HepG2 (cell line): ENCODE measurements around the gene GMEB2. TPM values are rescaled to one million over a fixed set of nuclear protein-coding genes. Genes with fewer than 3 reads are reported as not detected.

Experiments used
- ATM ChIP-seq: fragments of 450-650 bp; IDR thresholded peaks from 2 replicates; pipeline ENCODE4 v1.7.1; 2017; ENCODE audit warnings: mild to moderate bottlenecking, borderline replicate concordance
- BATF2 ChIP-seq: sonication (generic); formaldehyde crosslinking; IDR thresholded peaks from 2 replicates; pipeline ENCODE4 v1.8.0; 2022; ENCODE audit warnings: mild to moderate bottlenecking, missing genetic modification reagents, moderate library complexity
- CBX5 ChIP-seq: sonication (generic); formaldehyde crosslinking; IDR thresholded peaks from 2 replicates; pipeline ENCODE4 v1.4.0; 2020; ENCODE audit warnings: missing genetic modification reagents, borderline replicate concordance
- CENPT ChIP-seq: sonication (generic); formaldehyde crosslinking; IDR thresholded peaks from 2 replicates; pipeline ENCODE4 v1.8.0; 2022; ENCODE audit warnings: low read depth, mild to moderate bottlenecking, moderate library complexity, missing genetic modification reagents
- DRAP1 ChIP-seq: IDR thresholded peaks from 2 replicates; pipeline ENCODE4 v1.6.1; 2016; ENCODE audit warnings: missing genetic modification reagents, missing compliant biosample characterization
- FOXK1 ChIP-seq: sonication (generic); formaldehyde crosslinking; IDR thresholded peaks from 2 replicates; pipeline ENCODE4 v1.4.0; 2020; ENCODE audit warnings: low read depth, missing genetic modification reagents, borderline replicate concordance
- FOXP1 ChIP-seq, 2 experiments: fragments of 450-650 bp in 1 of 2; IDR thresholded peaks; 2 replicates each; pipeline ENCODE4 v1.6.1; 2017 to 2018; ENCODE audit warnings: antibody characterized with exemption in 1 of 2
- HCFC1 ChIP-seq: fragments of 150-350 bp; IDR thresholded peaks from 2 replicates; pipeline ENCODE4 v1.6.1; 2014; ENCODE audit warnings: low read depth, low read length
- JDP2 ChIP-seq: sonication (generic); formaldehyde crosslinking; IDR thresholded peaks from 2 replicates; pipeline ENCODE4 v1.8.1; 2022; ENCODE audit warnings: missing genetic modification reagents, borderline replicate concordance
- MBNL3 ChIP-seq: fragments of 250-450 bp; sonication (Bioruptor Pico); conservative IDR thresholded peaks from 2 replicates; pipeline ENCODE4 v1.8.0; 2022; ENCODE audit warnings: mild to moderate bottlenecking, inconsistent platforms
- MTA1 ChIP-seq: sonication (generic); formaldehyde crosslinking; IDR thresholded peaks from 2 replicates; pipeline ENCODE4 v1.4.0; 2020; ENCODE audit warnings: missing genetic modification reagents, mild to moderate bottlenecking, borderline replicate concordance
- MTA3 ChIP-seq: sonication (generic); formaldehyde crosslinking; IDR thresholded peaks from 2 replicates; pipeline ENCODE4 v1.4.0; 2020; ENCODE audit warnings: missing genetic modification reagents
- MXD3 ChIP-seq: IDR thresholded peaks from 2 replicates; pipeline ENCODE4 v1.6.1; 2016; ENCODE audit warnings: mild to moderate bottlenecking, missing biosample characterization, missing genetic modification reagents
- NFE2L2 ChIP-seq: fragments of 150-350 bp; IDR thresholded peaks from 2 replicates; pipeline ENCODE4 v1.6.1; 2014; ENCODE audit warnings: low read length
- PAF1 ChIP-seq: IDR thresholded peaks from 2 replicates; pipeline ENCODE4 v1.6.1; 2016; ENCODE audit warnings: missing genetic modification reagents, missing compliant biosample characterization
- POGK ChIP-seq: sonication (generic); formaldehyde crosslinking; conservative IDR thresholded peaks from 2 replicates; pipeline ENCODE4 v1.8.0; 2022; ENCODE audit warnings: mild to moderate bottlenecking, moderate library complexity, missing genetic modification reagents
- PRPF4 ChIP-seq: fragments of 200-400 bp; formaldehyde crosslinking; IDR thresholded peaks from 2 replicates; pipeline ENCODE4 v1.6.1; 2016; ENCODE audit warnings: low read length, low read depth; ENCODE audit not compliant: poor library complexity, severe bottlenecking
- SIX1 ChIP-seq: sonication (generic); formaldehyde crosslinking; IDR thresholded peaks from 2 replicates; pipeline ENCODE4 v1.4.0; 2020; ENCODE audit warnings: missing genetic modification reagents, borderline replicate concordance
- STAT5B ChIP-seq: sonication (generic); formaldehyde crosslinking; IDR thresholded peaks from 2 replicates; pipeline ENCODE4 v1.4.0; 2020; ENCODE audit warnings: missing genetic modification reagents
- TSC22D2 ChIP-seq: sonication (generic); formaldehyde crosslinking; IDR thresholded peaks from 2 replicates; pipeline ENCODE4 v1.5.1; 2020; ENCODE audit warnings: missing genetic modification reagents, mild to moderate bottlenecking, borderline replicate concordance
- XBP1 ChIP-seq: sonication (generic); formaldehyde crosslinking; IDR thresholded peaks from 2 replicates; pipeline ENCODE4 v1.5.0; 2020; ENCODE audit warnings: missing genetic modification reagents
- ZMAT5 ChIP-seq: sonication (generic); formaldehyde crosslinking; IDR thresholded peaks from 2 replicates; pipeline ENCODE4 v1.5.0; 2020; ENCODE audit warnings: mild to moderate bottlenecking, low read depth, missing genetic modification reagents, borderline replicate concordance
- ZNF468 ChIP-seq: sonication (generic); formaldehyde crosslinking; IDR thresholded peaks from 2 replicates; pipeline ENCODE4 v1.8.0; 2022; ENCODE audit warnings: mild to moderate bottlenecking, moderate library complexity, missing genetic modification reagents
- ZNF503 ChIP-seq: sonication (generic); formaldehyde crosslinking; IDR thresholded peaks from 2 replicates; pipeline ENCODE4 v1.4.0; 2020; ENCODE audit warnings: missing genetic modification reagents
- ZNF773 ChIP-seq: sonication (generic); formaldehyde crosslinking; IDR thresholded peaks from 2 replicates; pipeline ENCODE4 v1.4.0; 2020; ENCODE audit warnings: missing genetic modification reagents, borderline replicate concordance
- polyA plus RNA-seq, 8 experiments: library from polyadenylated mRNA; depleted of rRNA in 3 of 8; stranded (reverse) in 7 of 8; unstranded in 1 of 8; fragments of >200 nt; fragmentation: Illumina TruSeq in 4 of 8; extraction: Trizol in 4 of 8; gene quantifications; 2 replicates each; pipeline versions ENCODE4 v1.2.1 to v1.2.3, GENCODE V29; 2011 to 2016; ENCODE audit warnings: low read depth in 4 of 8, missing spikeins in 1 of 8, mixed read lengths in 1 of 8; ENCODE audit not compliant: insufficient read depth in 1 of 8
- total RNA-seq, 5 experiments: library from RNA; depleted of rRNA; stranded (reverse); fragments of >200 nt; fragmentation: Illumina TruSeq; extraction: Trizol; gene quantifications; 2 replicates each; pipeline ENCODE4 v1.2.3, GENCODE V29; 2016; ENCODE audit warnings: low read depth in 1 of 5

The GMEB2 gene
- total and polyA plus RNA-seq, 2 of the 13 experiments (the other 11 are each of a cell fraction or from before 2014, with no cell fraction given) = 10.6 to 12.4 TPM

GRCh38 chr20:63628246-63628975 is 1.5 kb upstream of the GMEB2 start (continued):
- TF ChIP-seq POGK (CRISPR knock-in tag) = peak; percentile 81
- TF ChIP-seq ZNF503 = peak; percentile 83; the same call in 1 of the 2 replicates
- no peak; the same call in 1 of the 2 replicates for TF ChIP-seq XBP1 (CRISPR knock-in tag)
- TF ChIP-seq MBNL3 (CRISPR knock-in tag) = no peak
- peak; percentile 74 for TF ChIP-seq HCFC1
- TF ChIP-seq BATF2 (CRISPR knock-in tag) = no peak
- no peak for TF ChIP-seq FOXP1 (IDR thresholded peaks at IDR 0.05)
- TF ChIP-seq FOXP1 (CRISPR knock-in tag; IDR thresholded peaks at IDR 0.05) = peak; percentile 87
- TF ChIP-seq STAT5B = peak; percentile 94
- peak; percentile 85 for TF ChIP-seq MTA1
- no peak for TF ChIP-seq MTA3 (CRISPR knock-in tag)
- no peak for TF ChIP-seq CENPT (CRISPR knock-in tag)
- peak; percentile 92; the same call in 1 of the 2 replicates for TF ChIP-seq ZNF773 (CRISPR knock-in tag)
- TF ChIP-seq FOXK1 = peak; percentile 95
- no peak for TF ChIP-seq ZMAT5 (CRISPR knock-in tag)
- 0 out of 2 replicates have a peak, but pooled peaks have one; percentile 23 for TF ChIP-seq ZNF468 (CRISPR knock-in tag)
- no peak for TF ChIP-seq NFE2L2
- peak; percentile 60; the same call in 1 of the 2 replicates for TF ChIP-seq SIX1 (CRISPR knock-in tag)
- TF ChIP-seq PAF1 (CRISPR knock-in tag) = no peak; the same call in 1 of the 2 replicates
- peak; percentile 96 for TF ChIP-seq CBX5 (CRISPR knock-in tag)
- no peak for TF ChIP-seq ATM
- TF ChIP-seq MXD3 (CRISPR knock-in tag) = 0 out of 2 replicates have a peak, but pooled peaks have one; percentile 64
- peak; percentile 38 for TF ChIP-seq PRPF4
- peak; percentile 65 for TF ChIP-seq DRAP1 (CRISPR knock-in tag)
- TF ChIP-seq JDP2 = no peak
- TF ChIP-seq TSC22D2 = peak; percentile 96
